Measurements from ENCODE around the gene GDNF.

DNA sequence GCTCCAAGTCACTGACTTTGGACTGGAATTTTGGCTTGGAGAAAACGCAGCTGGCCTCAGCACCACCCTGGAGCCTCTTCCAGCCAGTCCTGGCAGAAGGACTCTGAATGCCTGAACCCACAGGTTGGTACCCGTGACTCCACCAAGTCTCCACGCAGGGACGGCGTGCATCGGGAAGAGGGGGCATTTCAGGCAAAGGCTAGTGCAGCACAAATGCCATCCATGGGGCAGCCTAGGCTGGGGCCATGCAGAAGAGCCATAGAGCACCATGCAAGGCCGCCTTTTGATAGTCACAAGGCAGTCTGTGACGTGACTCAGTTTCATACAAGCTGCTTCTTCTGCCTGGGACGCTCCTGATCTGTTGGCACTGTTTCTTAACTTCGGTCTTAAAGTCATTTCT, 28.0 kb downstream of the GDNF start:
- TF ChIP-seq FOXK2 (IDR thresholded peaks at IDR 0.05) (no peak), SUZ12 (IDR thresholded peaks at IDR 0.05) (no peak), BHLHE40 (IDR thresholded peaks at IDR 0.05; ENCODE audit: borderline replicate concordance) (no peak), L3MBTL2 (conservative IDR thresholded peaks at IDR 0.05) (no peak), SP1 (IDR thresholded peaks at IDR 0.05) (no peak), FOXM1 (IDR thresholded peaks at IDR 0.05; ENCODE audit: borderline replicate concordance) (no peak), HDGF (IDR thresholded peaks at IDR 0.05; ENCODE audit: borderline replicate concordance) (no peak), ZNF384 (IDR thresholded peaks at IDR 0.05) (no peak), CTBP1 (IDR thresholded peaks at IDR 0.05; ENCODE audit: borderline replicate concordance) (no peak)
- TF ChIP-seq, protein P1, sequence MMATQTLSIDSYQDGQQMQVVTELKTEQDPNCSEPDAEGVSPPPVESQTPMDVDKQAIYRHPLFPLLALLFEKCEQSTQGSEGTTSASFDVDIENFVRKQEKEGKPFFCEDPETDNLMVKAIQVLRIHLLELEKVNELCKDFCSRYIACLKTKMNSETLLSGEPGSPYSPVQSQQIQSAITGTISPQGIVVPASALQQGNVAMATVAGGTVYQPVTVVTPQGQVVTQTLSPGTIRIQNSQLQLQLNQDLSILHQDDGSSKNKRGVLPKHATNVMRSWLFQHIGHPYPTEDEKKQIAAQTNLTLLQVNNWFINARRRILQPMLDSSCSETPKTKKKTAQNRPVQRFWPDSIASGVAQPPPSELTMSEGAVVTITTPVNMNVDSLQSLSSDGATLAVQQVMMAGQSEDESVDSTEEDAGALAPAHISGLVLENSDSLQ (IDR thresholded peaks at IDR 0.05): no peak
